MM.1S (cell line): ENCODE data around the gene CBX3.

Experiments used
- CTCF ChIP-seq: fragments of 300-600 bp; sonication (generic); IDR thresholded peaks from 2 replicates; pipeline ENCODE4 v1.5.1; 2016; ENCODE audit warnings: antibody characterized with exemption, low read length, mixed read lengths
- EZH2 ChIP-seq: fragments of 300-600 bp; sonication (generic); optimal IDR thresholded peaks from 2 replicates; pipeline ENCODE3; 2017; ENCODE audit warnings: low read depth, mild to moderate bottlenecking, antibody characterized with exemption, low read length, mixed read lengths
- EZH2phosphoT487 ChIP-seq: fragments of 300-600 bp; sonication (generic); IDR thresholded peaks from 2 replicates; pipeline ENCODE4 v1.6.1; 2018; ENCODE audit warnings: antibody characterized with exemption, low read length

GRCh38 chr7:26191233-26191973, 10.1 kb upstream of the CBX3 start:
- TF ChIP-seq CTCF, result no peak
- TF ChIP-seq EZH2, result no peak
- no peak for TF ChIP-seq EZH2phosphoT487
